WTC11 (cell line): ENCODE measurements around the gene SDHAF1.

Experiments
- CREM ChIP-seq: sonication (generic); formaldehyde crosslinking; IDR thresholded peaks from 2 replicates; pipeline ENCODE4 v1.8.1; 2022; ENCODE audit warnings: mild to moderate bottlenecking, missing genetic modification reagents, moderate library complexity
- CTCF ChIP-seq: fragments of 200-600 bp; IDR thresholded peaks from 2 replicates; pipeline ENCODE4 v1.8.0; 2022; ENCODE audit warnings: antibody characterized with exemption
- GABPB1 ChIP-seq: sonication (generic); formaldehyde crosslinking; IDR thresholded peaks from 2 replicates; pipeline ENCODE4 v1.8.1; 2023; ENCODE audit warnings: mild to moderate bottlenecking, missing genetic modification reagents
- IRF1 ChIP-seq: sonication (generic); formaldehyde crosslinking; IDR thresholded peaks from 2 replicates; pipeline ENCODE4 v1.8.0; 2023; ENCODE audit warnings: missing genetic modification reagents
- MAX ChIP-seq: sonication (generic); formaldehyde crosslinking; IDR thresholded peaks from 2 replicates; pipeline ENCODE4 v1.8.0; 2022; ENCODE audit warnings: mild to moderate bottlenecking, missing genetic modification reagents
- MLX ChIP-seq: sonication (generic); formaldehyde crosslinking; IDR thresholded peaks from 2 replicates; pipeline ENCODE4 v1.8.1; 2023; ENCODE audit warnings: mild to moderate bottlenecking, missing genetic modification reagents, moderate library complexity
- NR3C1 ChIP-seq: sonication (generic); formaldehyde crosslinking; conservative IDR thresholded peaks from 2 replicates; pipeline ENCODE4 v1.8.1; 2023; ENCODE audit warnings: low read depth, mild to moderate bottlenecking, missing genetic modification reagents
- SP1 ChIP-seq: sonication (generic); formaldehyde crosslinking; conservative IDR thresholded peaks from 2 replicates; pipeline ENCODE4 v1.8.1; 2022; ENCODE audit warnings: missing genetic modification reagents
- TEAD4 ChIP-seq: sonication (generic); formaldehyde crosslinking; IDR thresholded peaks from 2 replicates; pipeline ENCODE4 v1.8.0; 2022; ENCODE audit warnings: mild to moderate bottlenecking, missing genetic modification reagents
- USF2 ChIP-seq: sonication (generic); formaldehyde crosslinking; IDR thresholded peaks from 2 replicates; pipeline ENCODE4 v1.8.1; 2023; ENCODE audit warnings: mild to moderate bottlenecking, missing genetic modification reagents, moderate library complexity
- ZNF121 ChIP-seq: sonication (generic); formaldehyde crosslinking; IDR thresholded peaks from 2 replicates; pipeline ENCODE4 v1.8.0; 2023; ENCODE audit warnings: missing genetic modification reagents

- TF ChIP-seq MAX (CRISPR knock-in tag) (no peak), USF2 (CRISPR knock-in tag) (no peak), CTCF (no peak), TEAD4 (CRISPR knock-in tag) (no peak), IRF1 (CRISPR knock-in tag) (no peak), ZNF121 (CRISPR knock-in tag) (no peak), SP1 (no peak), MLX (CRISPR knock-in tag) (no peak), NR3C1 (CRISPR knock-in tag) (no peak), CREM (no peak), GABPB1 (CRISPR knock-in tag) (no peak)
These were observed 45.5 kb downstream of the SDHAF1 start for GRCh38 chr19:36040495-36040894.
